ENCODE results near the gene NMRAL1. TPM values are rescaled to one million over a fixed set of nuclear protein-coding genes. Genes with fewer than 3 reads are reported as not detected.

Gene NMRAL1
- polyA plus RNA-seq (2013, experiment 1 of 2; ENCODE audit: insufficient read length): 34.1 TPM
- polyA plus RNA-seq (2013, experiment 2 of 2; ENCODE audit: insufficient read length): 25.7 TPM

DNA sequence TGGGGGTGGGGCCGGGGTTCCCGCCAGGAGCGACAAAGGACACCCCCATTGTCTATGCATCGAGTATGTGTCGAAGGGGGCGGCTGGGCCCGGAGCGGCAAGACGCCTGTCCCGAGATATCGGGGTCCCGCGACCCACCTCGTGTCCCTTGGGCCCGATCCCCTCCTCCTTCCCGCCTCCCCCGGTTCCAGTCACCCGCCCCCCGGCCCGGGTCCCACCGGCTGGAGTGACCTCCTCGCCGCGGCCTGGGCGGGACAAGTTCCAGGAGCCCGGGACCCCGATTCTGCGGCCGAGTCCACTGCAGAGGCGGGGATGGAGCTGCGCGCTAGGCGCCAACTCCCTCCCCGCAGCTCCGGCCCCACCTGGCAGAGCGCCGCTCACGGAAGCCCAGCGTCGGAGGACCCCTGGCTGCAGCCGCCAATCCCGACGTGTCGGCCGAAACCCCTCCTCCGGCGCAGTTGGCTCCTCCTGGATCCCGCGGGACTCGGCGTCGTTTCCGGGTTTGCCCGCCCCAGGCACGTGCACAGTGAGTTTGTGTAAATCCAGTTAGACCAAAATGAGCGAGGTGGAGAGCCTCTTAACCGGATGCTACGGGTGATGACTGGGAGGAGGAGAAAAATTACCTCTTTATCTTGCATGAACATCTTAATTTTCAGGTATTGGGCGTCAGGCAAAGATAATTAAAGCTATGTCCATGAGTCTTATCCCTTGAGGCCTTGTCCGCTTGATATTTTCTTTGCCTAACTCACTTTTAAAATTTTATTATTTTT lies at the start of gene NMRAL1:
NMRAL1 (minus strand) TSS at position 434 of the 770 bp plus-strand sequence. CDS start 493 bp downstream, outside the sequence.
- peak; percentile 90 for DNase-seq

DNA sequence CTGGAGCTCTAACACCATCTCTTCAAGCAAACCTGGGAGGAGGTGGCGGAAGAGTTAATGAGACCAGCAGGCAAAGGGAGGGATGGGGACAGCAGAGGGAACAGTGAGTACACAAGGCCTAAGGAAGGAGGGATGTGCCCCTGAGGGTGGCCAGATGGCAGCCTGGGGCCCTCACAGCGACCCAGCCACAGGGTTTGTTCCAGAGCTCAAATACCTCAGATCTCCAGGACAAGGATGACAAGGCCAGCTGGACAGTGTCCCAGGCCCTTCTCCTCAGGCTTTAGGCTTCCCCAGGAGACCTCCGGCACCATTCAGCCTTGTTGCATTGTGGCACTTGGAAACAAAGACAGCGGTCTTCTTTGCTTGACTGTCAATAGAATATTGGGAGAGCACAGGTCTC lies 49.3 kb upstream of the NMRAL1 start:
- DNase-seq: no peak

DNA sequence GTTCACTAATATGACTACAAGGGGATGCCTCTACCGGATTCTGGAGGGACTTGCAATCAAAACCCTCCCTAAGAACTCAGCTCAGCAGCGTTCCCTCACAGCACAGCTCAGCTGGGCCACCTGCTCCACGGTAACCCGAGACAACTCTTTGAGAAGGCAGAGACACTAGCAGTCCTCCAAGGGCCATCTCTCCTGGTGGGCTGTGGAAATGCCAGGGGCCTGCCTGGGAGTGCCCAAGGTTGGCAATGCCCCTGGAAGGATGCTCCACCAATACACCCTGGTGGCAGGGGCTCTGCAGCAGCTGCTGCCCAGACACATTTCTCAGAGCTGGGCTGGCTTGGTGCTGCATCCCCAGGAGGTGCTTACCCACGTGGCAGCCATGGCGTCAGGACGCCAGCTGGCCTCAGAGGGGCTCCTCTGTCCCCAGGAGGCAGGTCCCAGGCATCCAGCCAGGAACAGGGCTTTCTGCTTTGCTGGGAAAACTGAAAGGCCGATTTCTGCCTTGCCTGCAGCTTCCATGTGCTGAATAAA lies 47.7 kb upstream of the NMRAL1 start:
- peak; percentile 37 for DNase-seq

DNA sequence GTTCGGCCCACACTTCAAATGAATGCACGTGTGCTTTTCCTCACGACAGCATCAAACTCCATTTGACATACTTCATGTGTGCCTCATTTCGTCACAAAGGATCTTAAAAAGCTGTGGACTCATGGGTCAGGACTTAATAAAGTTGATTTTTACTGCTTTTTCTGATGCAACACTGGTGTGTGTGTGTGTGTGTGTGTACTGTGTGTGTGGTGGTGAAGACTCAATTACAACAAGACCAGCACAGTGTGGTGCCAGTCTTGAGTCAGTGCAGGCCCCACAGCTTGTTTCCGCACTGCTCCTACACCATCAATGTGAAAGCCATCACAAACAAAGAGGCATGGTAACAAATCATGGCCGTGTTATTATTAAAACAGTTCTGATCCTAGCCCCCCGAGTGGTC lies 46.5 kb upstream of the NMRAL1 start:
- peak; percentile 20 for DNase-seq

DNA sequence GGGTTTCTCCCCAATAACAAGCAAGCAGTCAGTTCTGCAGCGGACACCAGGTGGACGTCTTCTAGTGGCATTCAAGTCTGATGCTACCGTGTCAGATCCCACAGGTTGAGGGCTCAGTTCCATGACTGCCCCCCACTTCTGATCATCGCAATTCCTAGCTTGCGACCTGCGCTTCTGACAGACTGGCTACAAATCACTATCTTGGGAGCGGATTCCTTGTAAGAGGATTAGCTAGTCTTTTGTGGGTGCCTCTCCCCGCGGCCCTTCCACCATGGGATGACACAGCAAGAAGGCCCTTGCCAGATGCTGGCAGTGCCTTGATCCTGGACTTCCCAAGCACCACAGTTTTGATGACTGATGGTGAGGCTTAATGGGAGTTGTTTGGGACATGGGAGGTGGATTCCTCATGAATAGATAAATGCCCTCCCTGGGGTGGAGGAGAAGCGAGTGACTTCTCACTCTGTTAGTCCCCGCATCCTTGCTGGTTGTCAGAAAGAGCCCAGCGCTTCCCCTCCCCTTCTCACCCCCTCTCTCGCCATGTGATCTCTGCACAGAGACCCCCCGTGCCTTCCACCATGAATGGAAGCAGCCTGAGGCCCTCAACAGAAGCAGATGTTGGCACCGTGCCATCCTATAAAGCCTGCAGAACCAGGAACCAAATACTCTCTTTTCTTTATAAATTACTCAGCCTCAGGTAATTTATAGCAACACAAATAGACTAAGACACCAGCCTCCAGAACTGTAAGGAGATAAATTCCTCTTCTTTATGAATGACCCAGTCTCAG lies 45.0 kb upstream of the NMRAL1 start:
- DNase-seq: no peak

DNA sequence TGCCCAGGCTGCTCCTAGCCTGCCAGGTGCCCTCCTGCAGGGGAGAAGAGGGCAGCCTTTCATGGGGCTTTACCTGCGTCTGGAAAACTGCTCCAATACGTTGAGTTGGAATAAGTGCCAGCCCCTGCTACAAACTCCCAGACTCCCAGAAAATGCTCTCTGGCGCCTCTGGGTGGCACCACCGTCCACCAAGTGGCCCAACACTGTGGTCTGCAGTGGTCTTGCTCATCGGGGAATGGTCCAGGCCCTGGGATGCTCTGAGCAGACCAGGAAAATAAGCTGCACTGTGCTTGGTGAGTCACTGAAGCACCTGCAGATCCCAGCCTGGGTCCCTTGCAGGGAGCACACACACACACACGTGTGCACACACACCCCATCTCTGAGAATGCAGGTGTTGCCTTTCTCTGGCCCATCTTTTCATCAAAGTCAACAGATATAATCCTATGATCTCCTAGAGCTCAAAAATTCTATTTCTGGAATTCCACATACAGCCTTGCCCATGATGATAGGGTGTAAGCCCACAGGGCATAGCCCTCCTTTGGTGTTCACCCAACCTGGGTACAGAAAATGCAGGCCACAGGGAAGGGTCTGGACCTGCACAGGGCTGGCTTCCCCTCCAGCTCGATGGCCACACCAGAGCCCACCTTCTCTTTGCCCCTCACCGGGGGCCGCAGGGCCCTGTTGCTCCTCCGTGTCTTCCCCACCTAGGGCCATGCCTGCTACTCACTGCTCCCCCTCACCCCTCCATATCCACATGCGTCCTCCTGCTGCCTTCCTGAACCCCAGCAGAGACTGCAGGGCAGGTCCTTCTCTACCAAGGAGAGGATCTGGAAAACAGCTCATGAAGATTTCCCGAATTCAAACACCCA lies 43.6 kb upstream of the NMRAL1 start:
- peak; percentile 37 for DNase-seq

DNA sequence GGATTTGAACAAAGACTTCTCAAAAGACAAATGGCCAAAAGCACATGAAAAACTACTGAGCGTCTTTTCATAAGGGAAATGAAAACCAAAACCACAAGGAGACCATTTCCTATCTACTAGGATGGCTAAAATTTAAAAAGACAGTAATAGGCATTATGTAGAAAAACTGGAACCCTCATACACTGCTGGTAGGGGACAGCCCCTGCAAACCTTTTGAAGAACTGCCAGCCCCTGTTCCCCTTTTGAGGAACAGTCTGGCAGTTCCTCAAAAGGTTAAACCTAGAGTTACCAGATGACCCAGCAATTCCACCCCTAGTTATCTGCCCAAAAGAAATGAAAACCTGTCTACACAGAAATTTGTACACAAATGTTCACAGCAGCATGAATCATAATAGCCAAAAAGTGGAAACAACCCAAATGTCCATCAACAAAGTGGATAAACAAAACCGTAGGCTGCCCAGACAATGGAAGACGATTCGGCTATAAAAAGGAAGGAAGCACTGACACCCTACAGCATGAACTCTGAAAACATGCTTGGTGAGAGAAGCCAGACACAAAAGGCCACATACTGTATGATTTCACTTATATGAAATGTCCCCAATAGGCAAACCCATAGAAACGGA lies 41.3 kb upstream of the NMRAL1 start:
- no peak for DNase-seq

DNA sequence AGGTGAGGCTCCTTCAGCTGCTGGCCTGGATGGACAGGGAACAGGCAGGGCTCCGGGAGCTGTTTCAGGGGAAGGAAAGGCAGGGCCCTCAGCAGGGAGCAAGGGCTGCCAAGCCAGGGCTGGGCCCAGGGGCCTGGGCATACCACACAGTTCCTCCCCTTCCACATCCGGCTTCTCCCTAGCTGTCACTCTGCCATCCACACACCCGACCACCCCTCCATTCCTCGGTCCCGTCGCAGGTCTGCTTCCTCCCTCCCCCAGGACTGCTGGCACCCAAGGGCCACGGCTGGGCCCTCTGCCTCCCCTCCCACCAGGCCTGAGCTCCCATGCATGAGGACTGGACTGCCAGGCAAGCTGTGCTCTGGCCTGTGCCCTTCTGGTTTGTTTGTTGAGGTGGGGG lies 40.2 kb upstream of the NMRAL1 start:
- DNase-seq: no peak

DNA sequence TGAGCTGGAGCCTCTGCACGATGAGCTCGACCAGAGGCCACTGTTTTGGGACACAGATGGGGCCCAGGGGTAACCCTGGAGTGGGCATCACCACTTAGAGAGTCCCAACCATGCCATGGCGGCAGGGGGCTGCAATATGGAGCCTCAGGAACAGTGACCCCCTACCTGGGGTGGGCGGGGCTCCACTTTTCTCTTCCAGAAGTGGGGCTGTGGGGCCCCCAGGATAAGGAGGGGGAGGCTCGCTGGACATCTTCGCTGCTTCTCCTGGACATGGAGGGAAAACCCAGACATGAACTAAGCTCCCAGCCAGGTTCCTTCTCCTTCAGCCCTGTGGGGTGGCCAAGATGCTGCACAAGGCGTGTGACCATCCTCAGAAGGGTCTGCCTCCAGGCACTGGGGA lies 39.5 kb upstream of the NMRAL1 start:
- no peak for DNase-seq

DNA sequence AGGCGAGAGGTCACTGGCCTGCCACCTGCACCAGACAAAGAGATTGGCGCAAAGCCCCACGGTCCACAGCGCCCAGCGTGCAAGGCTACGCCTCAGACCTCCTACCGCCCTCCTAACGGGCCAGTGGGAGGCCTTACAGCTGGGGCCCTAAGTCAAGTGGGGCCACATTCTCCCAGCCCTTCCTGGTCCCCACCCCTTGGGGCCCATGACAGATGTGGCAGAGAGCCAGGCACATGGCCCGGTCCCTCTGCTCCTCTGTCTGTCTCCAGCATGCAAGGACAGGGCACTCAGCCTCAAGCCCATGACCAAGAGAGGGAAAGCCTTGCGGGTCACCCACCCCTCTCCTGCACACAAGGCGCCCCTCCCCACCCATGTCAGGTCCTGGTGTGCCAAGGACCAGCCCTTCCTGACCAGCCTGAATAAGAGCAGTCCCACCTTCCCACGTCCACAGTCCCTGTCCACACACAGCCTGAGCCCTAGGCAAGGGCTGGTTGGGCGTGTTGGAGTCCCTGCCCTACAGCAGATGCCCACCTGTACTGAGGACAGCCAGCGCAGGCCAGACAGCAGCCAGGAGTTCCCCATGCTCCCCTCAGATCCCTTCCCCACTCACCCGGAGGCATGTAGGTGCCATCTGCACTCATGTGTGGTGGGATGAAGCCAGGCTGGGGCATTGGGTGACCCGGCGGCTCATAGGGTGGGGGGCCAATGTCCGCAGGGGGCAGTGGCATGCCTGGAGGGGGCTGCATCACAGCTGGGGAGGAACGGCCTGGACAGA lies 38.8 kb upstream of the NMRAL1 start:
- no peak for DNase-seq

DNA sequence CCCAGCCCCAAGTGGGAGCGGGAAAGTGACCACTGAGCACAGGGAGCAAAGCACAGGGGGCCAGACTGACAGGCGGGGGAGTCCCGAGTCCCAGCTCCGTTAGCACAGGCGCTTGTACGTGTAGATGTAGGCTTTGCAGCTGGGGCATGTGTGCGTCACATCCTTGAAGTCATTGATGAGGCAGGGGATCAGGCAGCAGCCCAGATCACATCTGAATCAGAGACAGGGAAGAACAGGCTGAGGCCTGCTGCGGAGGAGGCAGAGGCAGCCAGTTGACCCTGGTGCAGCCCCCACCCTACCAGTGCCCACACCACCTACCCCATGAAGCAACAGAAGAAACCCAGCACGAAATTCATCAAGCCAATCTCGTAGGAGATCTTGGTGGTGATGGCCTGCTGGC lies 38.0 kb upstream of the NMRAL1 start:
- DNase-seq: no peak

DNA sequence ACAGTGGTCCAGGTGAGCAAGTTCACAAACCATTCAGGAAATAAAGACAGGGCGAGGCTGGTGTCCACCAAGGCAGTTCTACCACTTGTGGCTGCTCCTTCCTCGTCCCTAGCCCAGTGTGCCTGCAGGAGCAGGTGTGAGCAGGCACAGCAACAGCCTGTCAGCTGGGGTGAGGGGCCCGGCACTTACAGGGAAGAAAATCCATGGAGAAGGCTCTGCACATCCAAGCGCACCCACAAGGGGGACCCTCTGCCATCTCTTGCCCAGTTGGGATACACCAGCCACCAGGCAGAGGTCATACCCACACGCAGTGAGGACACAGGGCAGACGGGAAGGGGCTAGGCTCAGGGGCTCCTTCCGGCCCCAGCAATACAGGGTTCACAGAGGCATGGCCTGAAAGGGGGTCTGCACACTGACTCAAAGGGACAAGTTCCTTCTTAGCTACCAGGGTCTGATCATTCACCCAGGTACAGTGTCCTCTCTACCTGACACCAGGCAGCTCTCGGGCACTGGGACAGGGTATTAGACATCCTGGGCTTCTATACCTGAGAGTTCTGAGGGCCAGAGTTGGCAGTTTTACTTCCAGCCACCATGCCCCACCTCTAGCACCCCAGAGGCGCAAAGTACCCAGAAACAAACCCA lies 37.1 kb upstream of the NMRAL1 start:
- DNase-seq: peak; percentile 43

DNA sequence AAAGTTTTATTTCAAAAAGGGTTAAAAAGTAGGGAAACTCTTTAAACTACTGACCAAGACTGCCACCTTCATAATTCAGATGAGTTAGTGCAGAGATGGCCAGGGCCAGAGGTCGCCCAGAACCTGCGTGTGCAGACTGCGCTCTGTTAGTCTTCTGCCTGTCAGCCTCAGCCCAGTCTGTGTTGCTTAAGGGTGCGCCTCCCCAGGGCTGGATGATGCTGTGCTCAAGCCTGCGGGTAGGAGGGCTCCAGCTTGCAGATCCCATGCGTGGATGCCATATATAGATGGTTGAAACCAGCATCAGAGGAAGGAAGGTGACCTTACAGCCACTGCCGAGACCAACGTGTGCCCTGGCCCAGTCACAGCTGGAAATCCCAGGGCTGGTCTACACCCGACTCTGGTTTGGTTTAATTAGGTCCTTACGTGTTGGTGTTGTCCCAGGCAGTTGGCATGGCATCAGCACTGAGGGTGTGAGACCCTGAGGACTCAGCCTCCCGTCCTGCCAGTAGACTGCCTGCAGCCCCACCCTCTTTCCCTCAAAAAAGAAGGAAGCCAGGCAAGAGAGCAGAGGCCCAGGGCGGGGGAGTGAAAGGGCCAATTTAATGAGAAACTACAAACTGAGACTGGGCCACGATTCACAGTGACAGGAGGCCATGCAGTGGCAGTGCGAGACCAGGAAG lies 36.5 kb upstream of the NMRAL1 start:
- DNase-seq: no peak

DNA sequence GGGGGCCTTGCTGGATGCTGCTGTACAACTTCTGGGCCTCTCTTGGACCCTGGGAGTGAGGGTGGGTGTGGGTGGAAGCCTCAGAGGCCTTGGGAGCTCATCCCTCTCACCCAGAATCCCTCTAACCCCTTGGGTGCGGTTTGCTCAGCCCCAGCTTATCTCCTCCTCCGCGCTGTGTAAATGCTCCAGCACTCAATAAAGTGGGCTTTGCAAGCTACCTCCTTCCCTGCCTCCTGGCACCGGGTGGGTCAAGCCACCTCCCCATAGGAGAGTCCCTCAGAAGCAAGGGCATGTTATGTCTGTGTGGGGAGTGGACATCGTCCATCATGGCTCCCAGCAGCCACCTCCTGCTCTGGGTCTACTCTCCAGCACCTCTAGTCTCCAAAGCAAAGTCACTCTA lies 35.7 kb upstream of the NMRAL1 start:
- no peak for DNase-seq

DNA sequence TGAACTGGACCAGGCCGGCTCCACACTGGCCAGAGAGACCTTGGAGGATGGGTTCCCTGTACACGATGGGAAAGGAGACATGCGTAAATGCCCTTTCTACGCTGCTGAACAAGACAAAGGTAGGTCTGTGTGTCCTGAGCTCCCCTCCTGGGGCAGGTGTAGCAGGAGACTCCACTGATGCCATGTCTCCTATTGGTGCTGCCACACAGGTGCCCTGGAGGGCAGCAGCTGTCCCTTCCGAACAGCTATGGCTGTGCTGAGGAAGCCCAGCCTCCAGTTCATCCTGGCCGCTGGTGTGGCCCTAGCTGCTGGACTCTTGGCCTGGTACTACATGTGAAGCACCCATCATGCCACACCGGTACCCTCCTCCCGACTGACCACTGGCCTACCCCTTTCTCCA lies 35.0 kb upstream of the NMRAL1 start:
- DNase-seq: no peak

DNA sequence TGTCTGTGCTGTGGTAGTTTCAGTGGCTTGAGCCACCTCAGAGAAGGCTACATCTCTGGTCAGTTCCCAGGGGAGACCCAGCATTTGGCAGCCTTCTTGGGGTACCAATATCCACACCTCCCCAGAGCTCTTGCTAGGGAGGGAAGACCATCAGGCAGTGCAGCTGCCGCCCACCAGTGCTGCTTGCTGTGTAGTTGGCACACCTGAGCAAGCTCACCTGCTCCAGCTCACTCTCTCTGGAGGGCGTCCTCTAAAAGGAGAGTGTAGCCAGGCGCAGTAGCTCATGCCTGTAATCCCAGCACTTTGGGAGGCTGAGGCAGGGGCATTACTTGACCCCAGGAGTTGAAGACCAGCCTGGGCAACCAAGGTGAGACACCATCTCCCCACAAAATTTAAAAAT lies 34.4 kb upstream of the NMRAL1 start:
- no peak for DNase-seq

DNA sequence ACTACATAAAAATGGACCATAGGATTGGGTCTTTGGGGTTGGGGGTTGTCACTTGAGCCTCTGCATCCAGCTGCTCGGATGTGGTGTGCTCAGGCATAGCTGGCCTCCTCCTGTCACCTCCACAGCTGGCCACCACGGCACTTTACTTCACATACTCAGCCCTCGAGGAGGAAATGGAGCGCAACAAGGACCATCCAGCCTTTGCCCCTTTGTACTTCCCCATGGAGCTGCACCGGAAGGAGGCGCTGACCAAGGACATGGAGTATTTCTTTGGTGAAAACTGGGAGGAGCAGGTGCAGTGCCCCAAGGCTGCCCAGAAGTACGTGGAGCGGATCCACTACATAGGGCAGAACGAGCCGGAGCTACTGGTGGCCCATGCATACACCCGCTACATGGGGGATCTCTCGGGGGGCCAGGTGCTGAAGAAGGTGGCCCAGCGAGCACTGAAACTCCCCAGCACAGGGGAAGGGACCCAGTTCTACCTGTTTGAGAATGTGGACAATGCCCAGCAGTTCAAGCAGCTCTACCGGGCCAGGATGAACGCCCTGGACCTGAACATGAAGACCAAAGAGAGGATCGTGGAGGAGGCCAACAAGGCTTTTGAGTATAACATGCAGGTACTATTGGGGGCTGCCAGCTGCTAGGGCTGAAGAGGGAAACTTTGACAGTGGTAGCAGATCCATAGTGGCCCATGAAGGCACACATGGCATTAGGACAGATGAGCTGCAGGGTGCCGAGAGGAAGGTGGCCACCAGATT lies 33.3 kb upstream of the NMRAL1 start:
- no peak for DNase-seq

DNA sequence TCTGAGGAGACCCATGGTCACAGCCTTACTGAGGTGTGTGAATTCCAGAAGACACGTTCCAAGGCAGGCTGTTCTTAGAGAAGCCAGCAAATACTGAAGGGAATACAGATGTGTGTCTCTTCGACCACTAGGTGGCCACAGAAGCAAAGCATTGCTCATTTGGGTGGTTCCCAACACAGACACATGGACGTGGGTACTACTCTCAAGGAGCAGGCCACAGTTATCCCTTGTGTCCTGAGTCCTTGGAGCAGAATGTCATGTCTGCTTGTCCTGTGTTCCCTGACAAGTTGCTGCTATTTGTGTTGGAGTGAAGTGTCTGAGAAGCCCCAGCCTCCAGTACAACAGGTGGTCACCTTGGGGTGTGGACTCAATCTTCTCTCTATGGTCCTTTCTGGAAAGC lies 32.0 kb upstream of the NMRAL1 start:
- peak; percentile 78 for DNase-seq

Measured in fibroblast of skin of back (primary cell).